ENCODE measurements around the gene IL17REL.

DNA sequence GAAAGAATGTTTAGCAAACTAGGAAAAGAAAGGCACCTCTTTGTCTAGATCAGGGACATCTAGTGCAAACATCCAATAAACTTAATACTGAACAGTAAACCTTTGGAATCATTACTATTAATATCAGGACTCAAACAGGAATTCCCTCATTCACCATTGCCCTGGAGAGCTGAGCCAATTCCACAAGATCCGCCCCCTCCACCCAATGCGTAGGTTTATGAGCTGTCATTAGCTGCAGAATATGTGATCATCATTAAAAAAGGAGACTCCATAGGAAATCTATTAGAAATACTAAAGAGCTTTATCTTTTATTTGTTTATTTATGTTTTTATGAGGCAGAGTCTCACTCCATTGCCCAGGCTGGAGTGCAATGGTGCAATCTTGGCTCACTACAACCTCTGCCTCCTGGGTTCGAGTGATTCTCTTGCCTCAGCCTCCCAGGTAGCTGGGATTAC lies 5.5 kb downstream of the IL17REL start:
- TF ChIP-seq, protein P1, sequence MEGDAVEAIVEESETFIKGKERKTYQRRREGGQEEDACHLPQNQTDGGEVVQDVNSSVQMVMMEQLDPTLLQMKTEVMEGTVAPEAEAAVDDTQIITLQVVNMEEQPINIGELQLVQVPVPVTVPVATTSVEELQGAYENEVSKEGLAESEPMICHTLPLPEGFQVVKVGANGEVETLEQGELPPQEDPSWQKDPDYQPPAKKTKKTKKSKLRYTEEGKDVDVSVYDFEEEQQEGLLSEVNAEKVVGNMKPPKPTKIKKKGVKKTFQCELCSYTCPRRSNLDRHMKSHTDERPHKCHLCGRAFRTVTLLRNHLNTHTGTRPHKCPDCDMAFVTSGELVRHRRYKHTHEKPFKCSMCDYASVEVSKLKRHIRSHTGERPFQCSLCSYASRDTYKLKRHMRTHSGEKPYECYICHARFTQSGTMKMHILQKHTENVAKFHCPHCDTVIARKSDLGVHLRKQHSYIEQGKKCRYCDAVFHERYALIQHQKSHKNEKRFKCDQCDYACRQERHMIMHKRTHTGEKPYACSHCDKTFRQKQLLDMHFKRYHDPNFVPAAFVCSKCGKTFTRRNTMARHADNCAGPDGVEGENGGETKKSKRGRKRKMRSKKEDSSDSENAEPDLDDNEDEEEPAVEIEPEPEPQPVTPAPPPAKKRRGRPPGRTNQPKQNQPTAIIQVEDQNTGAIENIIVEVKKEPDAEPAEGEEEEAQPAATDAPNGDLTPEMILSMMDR (conservative IDR thresholded peaks at IDR 0.05; ENCODE audit: low read length): no peak
- TF ChIP-seq EZH2phosphoT487 (IDR thresholded peaks at IDR 0.05; ENCODE audit: borderline replicate concordance): no peak
